Measurements from ENCODE around the gene PBX2.
"Not testable (repeated sequence)": the region's sequence is repeated elsewhere in the genome, so short reads cannot be mapped to it uniquely, and the experiment has no call there.

PBX2 gene

GRCh38 chr6:32148289-32149091 is 41.5 kb downstream of the PBX2 start:
- peak; percentile 28 to 65 (median 52) for DNase-seq

GRCh38 chr6:32147401-32148132 is 42.4 kb downstream of the PBX2 start:
- DNase-seq = no peak

- DNase-seq = no peak
Observed at GRCh38 chr6:32146687-32147086, 43.3 kb downstream of the PBX2 start.

- DNase-seq = no peak
Observed at GRCh38 chr6:32146287-32146686, 43.7 kb downstream of the PBX2 start.

GRCh38 chr6:32144238-32144637 is 45.8 kb downstream of the PBX2 start:
- DNase-seq = not testable (repeated sequence)

GRCh38 chr6:32140420-32141046 is 49.5 kb downstream of the PBX2 start:
- no peak for DNase-seq

GRCh38 chr6:32139590-32139989 is 50.4 kb downstream of the PBX2 start:
- DNase-seq = no peak

- DNase-seq = no peak
Observed at GRCh38 chr6:32137454-32137853, 52.5 kb downstream of the PBX2 start.

All from activated naive CD4-positive, alpha-beta T cell (primary cell).